COR-L47 (cell line): ENCODE measurements around the gene GSTP1.
A peak's percentile ranks its signal among the peaks of the same experiment; 100 is the strongest.
"Not testable (repeated sequence)": the region's sequence is repeated elsewhere in the genome, so short reads cannot be mapped to it uniquely, and the experiment has no call there.

Experiments used
- DNase-seq: peaks from one replicate; lab custom pipeline; 2025; lab: John Stamatoyannopoulos, UW

Gene GSTP1

DNA sequence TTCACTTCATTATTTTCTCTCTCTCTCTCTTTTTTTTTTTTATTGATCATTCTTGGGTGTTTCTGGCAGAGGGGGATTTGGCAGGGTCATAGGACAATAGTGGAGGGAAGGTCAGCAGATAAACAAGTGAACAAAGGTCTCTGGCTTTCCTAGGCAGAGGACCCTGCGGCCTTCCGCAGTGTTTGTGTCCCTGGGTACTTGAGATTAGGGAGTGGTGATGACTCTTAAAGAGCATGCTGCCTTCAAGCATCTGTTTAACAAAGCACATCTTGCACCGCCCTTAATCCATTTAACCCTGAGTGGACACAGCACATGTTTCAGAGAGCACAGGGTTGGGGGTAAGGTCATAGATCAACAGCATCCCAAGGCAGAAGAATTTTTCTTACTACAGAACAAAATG is 13.8 kb downstream of the GSTP1 start:
- not testable (repeated sequence) for DNase-seq

GRCh38 chr11:67597963-67598362 is 14.4 kb downstream of the GSTP1 start:
- DNase-seq = not testable (repeated sequence)

GRCh38 chr11:67599149-67599548 is 15.5 kb downstream of the GSTP1 start:
- no peak for DNase-seq

DNA sequence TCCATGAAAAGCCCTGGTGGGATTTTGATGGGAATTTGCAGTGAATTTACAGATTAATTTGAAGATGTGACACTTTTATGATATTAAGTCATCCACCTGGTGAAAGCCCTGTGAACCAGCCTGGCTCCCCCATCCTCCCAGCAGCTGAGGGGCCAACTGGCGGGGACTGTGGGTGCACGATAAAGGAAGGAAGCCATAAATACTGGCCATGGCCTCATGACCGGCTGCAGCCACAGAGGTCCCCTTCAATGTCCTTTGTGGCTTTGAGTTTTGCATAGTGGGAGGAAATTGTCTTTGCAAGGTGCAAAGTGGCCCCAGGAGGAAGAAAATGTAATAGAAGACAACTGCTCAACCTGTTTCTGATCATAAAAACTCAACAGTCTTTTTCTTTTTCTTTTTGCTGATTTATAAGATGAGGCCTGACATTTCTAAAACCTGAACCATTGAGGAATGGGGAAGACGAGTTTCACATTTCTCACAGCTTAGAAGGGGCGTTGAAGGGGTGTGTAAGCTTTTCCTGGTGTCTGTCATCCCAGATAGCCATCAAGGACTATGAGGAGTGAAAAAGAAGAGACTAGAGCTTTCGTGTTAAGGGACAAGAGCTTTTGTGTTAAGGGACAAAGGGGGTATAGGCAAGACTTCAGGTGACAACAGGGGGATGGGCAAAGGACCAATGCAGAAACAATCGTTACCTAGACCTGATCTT is 16.9 kb downstream of the GSTP1 start:
- no peak for DNase-seq

- DNase-seq = no peak
These were observed 17.5 kb downstream of the GSTP1 start for GRCh38 chr11:67601098-67601497.

DNA sequence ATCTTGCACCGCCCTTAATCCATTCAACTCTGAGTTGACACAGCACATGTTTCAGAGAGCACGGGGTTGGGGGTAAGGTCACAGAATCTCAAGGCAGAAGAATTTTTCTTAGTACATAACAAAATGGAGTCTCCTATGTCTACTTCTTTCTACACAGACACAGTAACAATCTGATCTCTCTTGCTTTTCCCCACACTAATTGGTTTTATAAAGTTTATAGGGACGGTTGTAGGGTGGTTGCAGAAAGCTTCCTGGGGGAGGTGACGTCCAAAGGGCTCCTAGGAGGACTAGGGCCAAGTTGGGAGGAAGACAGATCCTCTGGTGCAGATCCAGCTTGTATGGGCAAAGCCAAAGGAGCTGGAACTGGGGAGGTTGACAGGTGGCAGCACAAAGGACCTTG is 20.5 kb downstream of the GSTP1 start:
- not testable (repeated sequence) for DNase-seq

GRCh38 chr11:67604815-67605214 is 21.2 kb downstream of the GSTP1 start:
- no peak for DNase-seq

GRCh38 chr11:67605231-67606011 is 21.8 kb downstream of the GSTP1 start:
- no peak for DNase-seq

DNA sequence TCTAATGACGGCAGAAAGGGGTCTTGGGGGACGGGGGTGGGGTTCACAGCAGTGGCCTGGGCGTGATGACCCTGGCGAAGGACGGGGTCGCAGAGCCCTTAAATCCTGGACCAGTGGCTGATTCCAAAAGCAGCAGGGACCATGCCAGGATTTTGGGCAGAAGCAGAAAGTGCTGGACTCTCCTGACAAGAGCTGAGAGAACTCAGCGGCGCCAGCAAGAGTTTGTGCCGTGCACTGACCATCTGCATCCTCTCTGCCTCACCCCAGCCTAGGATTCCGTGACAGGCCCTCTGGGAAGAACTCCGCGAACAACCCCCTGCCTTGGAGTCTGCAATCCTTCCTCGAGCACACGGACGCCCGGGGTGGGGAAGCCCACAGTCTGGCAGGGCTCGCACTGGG is 22.5 kb downstream of the GSTP1 start:
- no peak for DNase-seq

DNA sequence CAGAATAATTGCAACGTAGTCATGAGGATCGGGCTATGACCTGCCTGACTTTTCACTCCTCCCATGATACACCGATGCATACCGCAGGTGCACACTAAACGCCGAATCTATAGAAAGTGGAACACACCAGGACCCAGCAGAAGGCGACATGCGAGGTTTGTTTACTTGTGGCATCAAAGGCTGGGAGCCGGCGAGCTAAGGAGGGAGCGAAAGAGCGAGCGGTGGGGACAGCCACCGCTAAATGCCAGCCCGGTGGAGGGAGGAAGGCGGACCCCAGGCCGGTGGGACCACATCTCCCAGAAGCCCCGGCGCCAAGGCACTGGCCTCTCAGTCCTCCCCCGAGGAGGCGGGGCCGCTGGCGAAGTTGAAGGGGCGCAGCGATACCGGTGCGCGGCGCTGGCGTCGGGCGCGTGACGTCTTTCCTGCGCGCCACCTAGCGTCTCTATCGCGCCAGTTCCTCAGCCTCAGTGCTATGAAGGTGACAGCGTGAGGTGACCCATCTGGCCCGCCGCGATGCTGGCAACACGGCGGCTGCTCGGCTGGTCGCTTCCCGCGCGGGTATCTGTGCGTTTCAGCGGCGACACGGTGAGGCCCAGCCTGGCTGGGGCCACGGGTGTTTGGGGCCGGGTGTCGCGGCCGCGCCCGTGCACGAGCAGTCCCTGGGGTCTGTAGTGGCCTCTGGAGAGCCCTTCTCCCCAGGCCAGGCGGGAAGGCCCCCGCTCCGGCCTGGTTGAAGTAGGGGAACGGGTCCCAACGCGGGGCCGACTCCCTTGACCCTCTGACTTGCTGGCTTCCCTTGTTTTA is 23.1 kb downstream of the GSTP1 start, which contains the start of gene NDUFV1:
Gene NDUFV1 (plus strand): TSS at position 445 of the 804 bp plus-strand sequence. CDS start 69 bp downstream, at position 514.
- peak; percentile 96 for DNase-seq

DNA sequence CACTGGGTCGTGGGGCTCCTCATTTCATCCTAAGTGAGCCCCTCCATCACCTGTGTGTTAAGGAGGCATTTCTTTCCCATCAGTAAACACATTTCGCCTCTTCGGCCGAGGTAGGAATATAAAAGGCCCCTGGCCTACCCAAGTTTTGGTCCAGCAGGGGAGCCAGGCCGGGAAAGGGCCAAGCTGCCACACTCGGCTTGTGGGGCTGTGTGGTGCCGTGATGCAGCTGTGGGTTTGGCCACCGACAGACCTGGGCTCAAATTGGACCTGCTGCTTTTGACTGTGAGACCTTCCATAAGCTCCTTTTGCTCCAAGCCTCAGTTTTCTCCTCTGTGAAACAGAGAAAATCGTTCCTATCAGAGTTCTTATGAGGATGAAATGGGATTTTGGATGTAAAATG is 23.9 kb downstream of the GSTP1 start:
- DNase-seq = no peak

DNA sequence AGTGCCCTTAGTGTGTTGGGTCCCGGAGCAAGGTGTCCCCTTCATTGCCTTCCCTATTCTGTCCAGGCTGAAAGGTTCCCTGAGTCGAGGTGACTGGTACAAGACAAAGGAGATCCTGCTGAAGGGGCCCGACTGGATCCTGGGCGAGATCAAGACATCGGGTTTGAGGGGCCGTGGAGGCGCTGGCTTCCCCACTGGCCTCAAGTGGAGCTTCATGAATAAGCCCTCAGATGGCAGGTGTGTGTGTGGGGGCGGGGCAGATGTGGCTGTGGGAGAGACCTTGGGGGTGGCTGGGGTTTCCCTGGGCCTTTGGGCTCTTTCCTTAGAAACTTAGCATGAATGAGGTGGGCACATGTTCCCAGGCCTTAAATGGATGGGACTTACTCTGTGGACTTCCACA is 24.9 kb downstream of the GSTP1 start:
- no peak for DNase-seq

DNA sequence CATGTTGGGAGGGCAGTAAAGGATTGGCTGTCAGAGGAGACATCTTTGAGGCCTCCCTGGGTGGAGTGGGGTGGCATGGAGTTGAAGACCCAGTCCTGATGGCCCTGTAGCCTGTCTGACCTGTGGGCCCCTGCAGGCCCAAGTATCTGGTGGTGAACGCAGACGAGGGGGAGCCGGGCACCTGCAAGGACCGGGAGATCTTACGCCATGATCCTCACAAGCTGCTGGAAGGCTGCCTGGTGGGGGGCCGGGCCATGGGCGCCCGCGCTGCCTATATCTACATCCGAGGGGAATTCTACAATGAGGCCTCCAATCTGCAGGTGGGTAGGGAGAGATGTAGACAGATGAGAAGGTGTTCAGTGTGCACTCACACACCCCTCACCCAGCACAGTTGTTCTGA is 25.7 kb downstream of the GSTP1 start:
- DNase-seq = no peak

- no peak for DNase-seq
These were observed 26.8 kb downstream of the GSTP1 start for GRCh38 chr11:67610302-67610868.

- no peak for DNase-seq
These were observed 27.6 kb downstream of the GSTP1 start for GRCh38 chr11:67611165-67611564.

DNA sequence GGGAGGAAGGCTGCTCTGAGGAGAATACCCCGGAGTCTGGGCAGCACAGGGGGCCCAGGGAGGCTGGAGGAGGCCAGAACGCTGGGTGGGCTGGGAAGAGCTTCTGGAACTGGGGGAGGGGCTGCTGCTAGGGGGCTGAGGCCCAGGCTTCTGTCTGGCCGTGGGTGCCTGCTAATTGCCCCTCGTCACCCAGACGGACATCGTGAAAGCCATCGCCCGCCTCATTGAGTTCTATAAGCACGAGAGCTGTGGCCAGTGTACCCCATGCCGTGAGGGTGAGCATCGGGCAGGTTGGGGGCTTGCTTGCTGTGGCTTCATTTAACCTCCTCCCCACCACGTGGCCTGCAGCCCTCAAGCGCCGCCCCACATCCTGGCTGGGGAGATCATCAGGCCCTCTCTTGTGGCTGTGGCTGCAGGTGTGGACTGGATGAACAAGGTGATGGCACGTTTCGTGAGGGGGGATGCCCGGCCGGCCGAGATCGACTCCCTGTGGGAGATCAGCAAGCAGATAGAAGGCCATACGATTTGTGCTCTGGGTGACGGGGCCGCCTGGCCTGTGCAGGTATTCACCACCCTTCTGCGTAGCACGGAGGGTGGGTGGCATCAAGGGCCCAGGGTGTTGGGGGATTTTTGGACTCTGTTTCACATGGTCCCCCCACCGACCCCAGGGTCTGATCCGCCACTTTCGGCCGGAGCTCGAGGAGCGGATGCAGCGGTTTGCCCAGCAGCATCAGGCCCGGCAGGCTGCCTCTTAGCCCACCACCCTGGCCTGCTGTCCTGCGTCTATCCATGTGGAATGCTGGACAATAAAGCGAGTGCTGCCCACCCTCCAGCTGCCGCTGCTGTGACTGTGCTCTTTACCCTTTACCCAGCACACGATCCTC is 28.3 kb downstream of the GSTP1 start:
- DNase-seq = no peak

- no peak for DNase-seq
These were observed 29.1 kb downstream of the GSTP1 start for GRCh38 chr11:67612751-67613150.

DNA sequence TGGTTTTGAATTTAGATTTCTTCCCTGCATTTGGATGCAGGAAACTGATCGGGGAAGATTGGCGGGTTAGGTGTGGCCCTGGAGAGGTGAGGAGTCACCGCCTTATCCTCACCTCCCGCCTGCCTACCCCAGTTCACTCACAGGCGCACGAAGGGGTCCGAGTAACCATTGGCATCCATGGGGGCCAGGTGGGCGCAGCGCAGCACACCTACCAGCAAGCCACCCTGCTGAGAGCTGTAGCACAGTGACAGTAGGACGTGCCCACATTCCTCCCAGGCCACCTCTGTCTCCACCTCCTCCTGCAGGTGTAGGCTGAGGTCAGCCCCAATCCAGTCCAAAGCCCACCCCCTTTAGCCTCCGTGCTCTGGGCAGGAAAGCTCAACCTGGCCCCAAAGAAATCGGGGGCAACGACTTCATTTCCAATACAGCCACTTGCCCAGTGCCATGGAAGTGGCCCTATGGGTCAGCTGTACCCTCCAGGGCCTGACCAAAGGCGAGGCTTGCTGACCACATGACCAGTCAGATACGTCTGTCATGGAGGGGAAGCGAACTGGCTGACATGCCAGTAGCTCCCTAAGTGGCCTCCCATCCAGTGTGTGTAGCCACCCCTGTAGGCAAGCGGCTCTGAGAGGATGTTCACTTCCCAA is 29.8 kb downstream of the GSTP1 start:
- no peak for DNase-seq

DNA sequence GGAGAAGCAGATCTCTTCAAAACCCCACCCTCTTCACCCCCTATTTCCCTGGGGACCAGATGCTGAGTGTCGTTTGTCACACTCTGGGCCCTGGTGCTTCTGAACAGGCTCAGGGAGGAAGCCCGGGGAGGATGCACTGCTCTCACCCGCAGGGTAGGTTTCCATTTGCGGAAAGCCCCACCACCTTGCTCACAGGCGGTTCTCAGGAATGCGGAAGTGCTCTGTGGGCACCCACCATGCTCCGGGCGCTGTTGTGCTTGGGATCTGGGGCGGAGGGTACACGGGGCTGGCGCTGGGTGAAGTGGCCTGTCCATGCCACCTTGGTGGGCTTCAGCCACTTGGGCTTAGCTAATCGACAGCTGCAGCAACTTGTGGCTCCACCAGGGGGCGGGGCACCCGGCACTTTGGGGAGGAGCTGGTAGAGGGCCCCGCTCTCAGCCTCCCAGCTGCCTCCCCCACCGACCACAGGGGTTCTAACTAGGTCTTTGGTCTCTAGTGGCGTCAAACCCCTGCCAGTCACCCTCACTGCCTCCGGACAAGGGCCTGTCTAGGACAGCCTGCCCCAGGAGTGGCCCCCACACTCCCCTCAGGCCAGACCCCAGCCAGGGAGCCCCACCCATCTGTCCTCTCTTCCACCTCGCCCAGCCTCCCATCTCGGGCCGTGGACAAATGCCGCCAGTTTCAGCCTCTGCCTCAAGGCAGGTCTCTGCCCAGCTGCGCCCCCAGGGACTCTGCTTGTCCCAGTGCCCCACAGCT is 30.5 kb downstream of the GSTP1 start:
- peak; percentile 24 for DNase-seq
